Neural progenitor cell (in vitro differentiated cells): ENCODE data around the gene KRTAP2-4. TPM values are rescaled to one million over a fixed set of nuclear protein-coding genes. Genes with fewer than 3 reads are reported as not detected.
A peak's percentile ranks its signal among the peaks of the same experiment; 100 is the strongest.
"Not testable (repeated sequence)": the region's sequence is repeated elsewhere in the genome, so short reads cannot be mapped to it uniquely, and the experiment has no call there.

ENCODE experiments used
- DNase-seq: peaks from one replicate; pipeline ENCODE4 v3.0.0-alpha.2; 2016; ENCODE audit warnings: low spot score
- H2AFZ ChIP-seq: fragments of 200-600 bp; sonication (generic); replicated peaks from 2 replicates; pipeline ENCODE4 v1.6.1; 2016; ENCODE audit warnings: antibody characterized with exemption
- H3F3A ChIP-seq: fragments of 200-600 bp; sonication (generic); 2 replicates; pipeline ENCODE4 v1.6.1; 2016; ENCODE audit warnings: antibody characterized with exemption, low read depth
- H3K27ac ChIP-seq: fragments of 200-600 bp; sonication (generic); 2 replicates; pipeline ENCODE4 v1.5.1; 2016; ENCODE audit warnings: mild to moderate bottlenecking
- H3K27me3 ChIP-seq: fragments of 200-600 bp; sonication (generic); 2 replicates; pipeline ENCODE4 v1.6.1; 2016; ENCODE audit warnings: mild to moderate bottlenecking, moderate library complexity
- H3K36me3 ChIP-seq: fragments of 200-600 bp; sonication (generic); 2 replicates; pipeline ENCODE4 v1.5.1; 2016
- H3K4me1 ChIP-seq: fragments of 200-600 bp; sonication (generic); 2 replicates; pipeline ENCODE4 v1.6.1; 2016; ENCODE audit warnings: mixed run types
- H3K4me2 ChIP-seq: fragments of 200-600 bp; sonication (generic); 2 replicates; pipeline ENCODE4 v1.6.1; 2016
- H3K4me3 ChIP-seq: fragments of 200-600 bp; sonication (generic); 2 replicates; pipeline ENCODE4 v1.5.1; 2016
- H3K79me2 ChIP-seq: fragments of 200-600 bp; sonication (generic); 2 replicates; pipeline ENCODE4 v1.6.1; 2016; ENCODE audit warnings: low read depth
- H3K9ac ChIP-seq: fragments of 200-600 bp; sonication (generic); 2 replicates; pipeline ENCODE4 v1.6.1; 2016
- H3K9me3 ChIP-seq: fragments of 200-600 bp; sonication (generic); 2 replicates; pipeline ENCODE4 v1.5.1; 2016; ENCODE audit warnings: low read depth
- H4K20me1 ChIP-seq: fragments of 200-600 bp; sonication (generic); 2 replicates; pipeline ENCODE4 v1.6.1; 2016; ENCODE audit warnings: low read depth
- H3K27ac Mint-ChIP-seq: 3 replicates; pipeline ENCODE4 v1.8.0; 2021; ENCODE audit warnings: mixed read lengths
- H3K27me3 Mint-ChIP-seq: 2 replicates; pipeline ENCODE4 v1.8.0; 2022; ENCODE audit warnings: low read depth, mild to moderate bottlenecking, inconsistent platforms, moderate library complexity, mixed read lengths; ENCODE audit not compliant: insufficient read depth
- H3K36me3 Mint-ChIP-seq: 3 replicates; pipeline ENCODE4 v1.8.0; 2021; ENCODE audit warnings: mixed read lengths
- H3K4me1 Mint-ChIP-seq: 3 replicates; pipeline ENCODE4 v1.8.0; 2021; ENCODE audit warnings: mixed read lengths
- H3K4me3 Mint-ChIP-seq: 3 replicates; pipeline ENCODE4 v1.8.0; 2021; ENCODE audit warnings: mild to moderate bottlenecking, moderate library complexity, mixed read lengths
- H3K9me3 Mint-ChIP-seq: 3 replicates; pipeline ENCODE4 v1.8.0; 2020; ENCODE audit warnings: mixed read lengths
- EZH2 ChIP-seq: fragments of 200-600 bp; sonication (generic); IDR thresholded peaks from 2 replicates; pipeline ENCODE4 v1.6.1; 2017; ENCODE audit warnings: antibody characterized with exemption, mild to moderate bottlenecking, moderate library complexity
- EZH2phosphoT487 ChIP-seq: fragments of 200-600 bp; sonication (generic); IDR thresholded peaks from 2 replicates; pipeline ENCODE4 v1.6.1; 2017; ENCODE audit warnings: antibody characterized with exemption
- total RNA-seq: library from RNA; depleted of rRNA; stranded (reverse); fragments of >200 nt; gene quantifications from 2 replicates; pipeline ENCODE4 v1.2.3, GENCODE V29; 2015; ENCODE audit warnings: low replicate concordance
- TF ChIP-seq, protein P1 (sequence below): fragments of 200-600 bp; sonication (generic); IDR thresholded peaks from 2 replicates; pipeline ENCODE4 v1.5.1; 2017; ENCODE audit warnings: antibody characterized with exemption, mild to moderate bottlenecking

Gene KRTAP2-4
- total RNA-seq, 1 donor from 2014 or later, result not detected

- DNase-seq, result peak; percentile 13
- no peak for TF ChIP-seq EZH2phosphoT487
- TF ChIP-seq, protein P1, sequence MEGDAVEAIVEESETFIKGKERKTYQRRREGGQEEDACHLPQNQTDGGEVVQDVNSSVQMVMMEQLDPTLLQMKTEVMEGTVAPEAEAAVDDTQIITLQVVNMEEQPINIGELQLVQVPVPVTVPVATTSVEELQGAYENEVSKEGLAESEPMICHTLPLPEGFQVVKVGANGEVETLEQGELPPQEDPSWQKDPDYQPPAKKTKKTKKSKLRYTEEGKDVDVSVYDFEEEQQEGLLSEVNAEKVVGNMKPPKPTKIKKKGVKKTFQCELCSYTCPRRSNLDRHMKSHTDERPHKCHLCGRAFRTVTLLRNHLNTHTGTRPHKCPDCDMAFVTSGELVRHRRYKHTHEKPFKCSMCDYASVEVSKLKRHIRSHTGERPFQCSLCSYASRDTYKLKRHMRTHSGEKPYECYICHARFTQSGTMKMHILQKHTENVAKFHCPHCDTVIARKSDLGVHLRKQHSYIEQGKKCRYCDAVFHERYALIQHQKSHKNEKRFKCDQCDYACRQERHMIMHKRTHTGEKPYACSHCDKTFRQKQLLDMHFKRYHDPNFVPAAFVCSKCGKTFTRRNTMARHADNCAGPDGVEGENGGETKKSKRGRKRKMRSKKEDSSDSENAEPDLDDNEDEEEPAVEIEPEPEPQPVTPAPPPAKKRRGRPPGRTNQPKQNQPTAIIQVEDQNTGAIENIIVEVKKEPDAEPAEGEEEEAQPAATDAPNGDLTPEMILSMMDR, result no peak
- no peak within 1 kb of the TSS for H3K27ac ChIP-seq
- H2AFZ ChIP-seq, result no peak within 1 kb of the TSS
- Mint-ChIP-seq H3K4me1 (no peaks in the 10 kb centered on the region), H3K27ac (no peak within 1 kb of the TSS), H3K9me3 (no peaks in the 10 kb centered on the region), H3K36me3 (no peaks in the 10 kb centered on the region), H3K4me3 (no peak within 1 kb of the TSS), H3K27me3 (no peaks in the 10 kb centered on the region)
- peaks cover 2% of the 10 kb centered on the region for H3F3A ChIP-seq
- H3K4me3 ChIP-seq, result no peak within 1 kb of the TSS
- H3K36me3 ChIP-seq, result no peaks in the 10 kb centered on the region
- H3K27me3 ChIP-seq, result no peaks in the 10 kb centered on the region
- no peaks in the 10 kb centered on the region for H3K9me3 ChIP-seq
- H3K9ac ChIP-seq, result no peak within 1 kb of the TSS
- H3K4me1 ChIP-seq, result no peaks in the 10 kb centered on the region
- no peak within 1 kb of the TSS for H3K4me2 ChIP-seq
- H3K79me2 ChIP-seq, result no peaks in the 10 kb centered on the region
- no peaks in the 10 kb centered on the region for H4K20me1 ChIP-seq
These were observed 36.0 kb upstream of the KRTAP2-4 start, which contains the start of gene KRTAP4-16 for GRCh38 chr17:41101586-41102259. KRTAP4-16 (minus strand) TSS chr17:41102209; CDS start chr17:41102209, 0 bp downstream.

GRCh38 chr17:41099682-41100480, 34.2 kb upstream of the KRTAP2-4 start:
- H4K20me1 ChIP-seq, H3K4me1 Mint-ChIP-seq, H3K4me3 ChIP-seq, H2AFZ ChIP-seq, H3K27me3 ChIP-seq, H3K27ac Mint-ChIP-seq, H3K9me3 Mint-ChIP-seq, H3K27me3 Mint-ChIP-seq, H3K27ac ChIP-seq, H3K36me3 Mint-ChIP-seq, H3F3A ChIP-seq, H3K36me3 ChIP-seq, DNase-seq, H3K4me1 ChIP-seq, H3K9me3 ChIP-seq, H3K9ac ChIP-seq, H3K79me2 ChIP-seq, H3K4me2 ChIP-seq, H3K4me3 Mint-ChIP-seq: not testable (repeated sequence)

DNA sequence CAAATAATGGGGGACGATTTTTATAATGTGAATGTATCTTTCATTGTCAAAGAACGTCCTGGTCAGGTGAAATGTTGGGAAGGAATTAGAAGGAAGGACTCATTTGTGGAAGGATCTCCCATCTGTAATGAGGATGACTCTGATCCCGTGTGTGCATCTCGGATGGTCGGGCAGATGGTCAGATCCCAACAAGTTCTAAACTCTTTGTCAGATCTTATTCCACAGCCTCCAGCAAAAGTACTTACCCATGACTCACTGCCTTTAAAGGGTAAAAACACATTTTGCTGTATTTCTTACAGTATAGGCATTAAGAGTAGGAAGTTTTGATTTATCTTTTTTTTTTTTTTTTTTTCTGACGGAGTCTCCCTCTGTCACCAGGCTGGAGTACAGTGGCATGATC, 32.8 kb upstream of the KRTAP2-4 start:
- H3K79me2 ChIP-seq, result no peaks in the 10 kb centered on the region
- H3K27me3 Mint-ChIP-seq, result no peaks in the 10 kb centered on the region
- TF ChIP-seq EZH2 (no peak), EZH2phosphoT487 (no peak)
- TF ChIP-seq, protein P1, result no peak
- peaks cover 2% of the 10 kb centered on the region for H3F3A ChIP-seq
- no peak overlapping the region for H3K27ac ChIP-seq
- H3K36me3 Mint-ChIP-seq, result no peaks in the 10 kb centered on the region
- H4K20me1 ChIP-seq, result no peaks in the 10 kb centered on the region
- no peak overlapping the region for H3K27ac Mint-ChIP-seq
- H3K4me1 ChIP-seq, result no peaks in the 10 kb centered on the region
- no peaks in the 10 kb centered on the region for H3K36me3 ChIP-seq
- H3K4me2 ChIP-seq, result no peak overlapping the region
- no peaks in the 10 kb centered on the region for H3K9me3 Mint-ChIP-seq
- no peaks in the 10 kb centered on the region for H3K4me1 Mint-ChIP-seq
- H3K9ac ChIP-seq, result no peak overlapping the region
- no peaks in the 10 kb centered on the region for H3K9me3 ChIP-seq
- no peak for DNase-seq
- no peaks in the 10 kb centered on the region for H3K27me3 ChIP-seq
- H3K4me3 Mint-ChIP-seq, result no peak overlapping the region
- no peak overlapping the region for H3K4me3 ChIP-seq
- H2AFZ ChIP-seq, result no peak overlapping the region

DNA sequence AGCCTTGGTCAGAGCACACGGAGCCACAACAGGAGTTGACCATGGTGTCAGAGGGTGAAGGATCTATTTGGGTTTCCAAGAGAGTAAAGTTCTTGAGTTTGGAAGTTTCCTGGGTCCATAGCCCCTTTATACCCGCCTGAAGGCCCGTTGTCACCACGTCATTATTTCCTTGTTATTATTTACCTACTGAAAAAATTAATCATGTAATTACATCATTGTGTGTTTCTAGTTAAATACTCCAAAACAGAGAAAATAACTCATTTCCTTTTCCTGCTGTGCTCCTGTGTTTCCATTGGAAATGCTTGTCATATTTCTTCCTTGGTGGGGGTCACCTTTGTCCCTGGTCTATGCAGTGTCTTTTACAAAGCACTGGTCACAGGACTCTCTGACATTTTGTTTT, 32.4 kb upstream of the KRTAP2-4 start, which contains the start of gene KRTAP4-8:
KRTAP4-8 (minus strand) TSS at position 101 of the 400 bp plus-strand sequence; CDS start at position 43, 58 bp downstream.
- H3K4me1 ChIP-seq, result no peaks in the 10 kb centered on the region
- Mint-ChIP-seq H3K4me1 (no peaks in the 10 kb centered on the region), H3K27ac (no peak within 1 kb of the TSS)

More for the DNA sequence above, 32.4 kb upstream of the KRTAP2-4 start, which contains the start of gene KRTAP4-8:
- Histone ChIP-seq H3F3A (peaks cover 2% of the 10 kb centered on the region), H3K27me3 (no peaks in the 10 kb centered on the region), H4K20me1 (no peaks in the 10 kb centered on the region), H2AFZ (no peak within 1 kb of the TSS), H3K4me3 (no peak within 1 kb of the TSS), H3K4me2 (no peak within 1 kb of the TSS), H3K27ac (no peak within 1 kb of the TSS), H3K9me3 (no peaks in the 10 kb centered on the region), H3K79me2 (no peaks in the 10 kb centered on the region), H3K36me3 (no peaks in the 10 kb centered on the region), H3K9ac (no peak within 1 kb of the TSS)
- Mint-ChIP-seq H3K36me3 (no peaks in the 10 kb centered on the region), H3K4me3 (no peak within 1 kb of the TSS), H3K9me3 (peaks cover 1% of the 10 kb centered on the region), H3K27me3 (no peaks in the 10 kb centered on the region)
- TF ChIP-seq EZH2, result no peak
- TF ChIP-seq, protein P1, result no peak
- TF ChIP-seq EZH2phosphoT487, result no peak
- no peak for DNase-seq
